ENCODE measurements around the gene GPRC6A.
"Not testable (repeated sequence)": the region's sequence is repeated elsewhere in the genome, so short reads cannot be mapped to it uniquely, and the experiment has no call there.

GPRC6A gene

DNA sequence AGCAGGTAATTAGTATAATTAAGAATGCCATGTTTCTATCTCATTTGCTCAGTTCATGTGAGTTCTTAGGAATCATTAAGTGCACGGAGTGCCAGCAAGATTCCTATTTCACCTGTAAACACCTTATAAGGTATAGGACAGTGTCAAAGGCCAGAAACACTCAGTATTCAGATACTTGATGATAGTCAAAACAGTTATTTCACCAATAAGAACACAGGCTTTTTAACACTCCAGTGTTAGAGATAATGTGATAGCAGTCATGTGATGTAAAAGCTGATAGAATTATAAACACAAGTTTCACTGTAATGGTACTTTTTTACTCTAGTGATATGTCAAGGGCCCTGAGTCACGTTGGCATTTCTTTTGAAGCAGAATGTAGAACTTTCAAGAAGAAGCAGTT is at the start of gene GPRC6A:
Gene GPRC6A, minus strand, starts transcription at position 101 of the 400 bp plus-strand sequence. Its CDS starts 70 bp downstream, at position 31.
- DNase-seq, result no peak

DNA sequence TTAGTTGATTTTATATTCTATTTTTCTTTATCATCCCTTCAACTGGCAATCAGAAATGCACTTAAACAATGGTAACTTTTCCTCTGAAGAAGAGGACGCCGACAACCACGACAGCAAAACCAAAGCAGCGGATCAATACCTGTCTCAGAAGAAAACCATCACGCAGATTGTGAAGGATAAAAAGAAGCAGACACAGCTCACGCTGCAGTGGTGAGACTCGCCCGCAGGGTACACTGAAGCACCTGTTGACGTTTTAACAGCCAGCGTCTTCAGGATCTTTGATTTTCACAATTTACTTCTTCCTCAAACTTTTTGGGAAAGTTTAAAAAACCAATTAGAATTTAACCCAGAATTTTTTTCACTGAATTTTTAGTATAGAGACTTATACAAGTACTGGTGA is 48.9 kb upstream of the GPRC6A start:
- DNase-seq, result no peak

DNA sequence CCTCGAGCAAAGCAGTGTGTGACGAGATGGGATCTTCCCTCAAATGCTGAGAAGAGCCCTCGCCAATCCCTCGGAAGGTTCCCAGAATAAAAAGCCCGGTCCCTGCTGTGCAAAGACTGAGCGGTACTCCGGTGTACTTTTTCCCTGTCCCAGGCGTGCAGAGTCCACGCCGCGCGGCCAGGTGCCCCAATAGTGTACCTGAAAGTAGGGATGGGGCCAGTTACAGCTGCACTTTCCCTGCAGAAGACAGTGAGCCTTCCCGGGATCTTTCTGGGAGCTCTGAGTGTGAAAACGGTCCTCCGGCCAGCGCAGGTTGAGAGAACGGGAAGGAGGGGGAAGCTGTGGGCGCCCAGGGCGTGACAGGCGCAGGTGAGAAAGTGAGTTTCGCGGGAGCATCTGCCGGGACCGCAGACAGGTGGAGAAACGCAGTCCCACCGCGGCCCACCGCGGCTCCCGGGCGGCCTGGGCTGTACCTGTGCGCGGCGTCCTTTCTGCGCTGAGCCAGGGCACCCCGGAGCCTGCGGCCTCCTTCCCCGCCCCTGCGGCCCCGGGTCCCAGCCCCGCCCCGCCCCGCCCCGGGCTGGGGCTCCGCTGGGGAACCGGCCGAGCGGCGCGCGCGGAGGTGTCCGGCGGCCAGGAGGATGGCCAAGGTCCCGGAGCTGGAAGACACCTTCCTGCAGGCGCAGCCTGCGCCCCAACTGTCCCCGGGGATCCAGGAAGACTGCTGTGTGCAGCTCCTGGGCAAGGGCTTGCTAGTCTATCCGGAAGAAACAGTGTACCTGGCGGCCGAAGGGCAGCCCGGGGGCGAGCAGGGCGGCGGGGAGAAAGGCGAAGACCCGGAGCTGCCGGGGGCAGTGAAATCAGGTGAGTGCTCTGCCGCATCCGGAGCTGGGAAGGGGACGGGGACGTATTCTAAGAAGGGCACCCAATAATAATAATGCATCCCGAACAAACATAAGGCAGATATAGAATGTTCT is 48.0 kb upstream of the GPRC6A start, which contains the start of gene RFX6:
Gene RFX6, plus strand, starts transcription at position 608 of the 977 bp plus-strand sequence. Its CDS starts 34 bp downstream, at position 642.
- no peak for DNase-seq

DNA sequence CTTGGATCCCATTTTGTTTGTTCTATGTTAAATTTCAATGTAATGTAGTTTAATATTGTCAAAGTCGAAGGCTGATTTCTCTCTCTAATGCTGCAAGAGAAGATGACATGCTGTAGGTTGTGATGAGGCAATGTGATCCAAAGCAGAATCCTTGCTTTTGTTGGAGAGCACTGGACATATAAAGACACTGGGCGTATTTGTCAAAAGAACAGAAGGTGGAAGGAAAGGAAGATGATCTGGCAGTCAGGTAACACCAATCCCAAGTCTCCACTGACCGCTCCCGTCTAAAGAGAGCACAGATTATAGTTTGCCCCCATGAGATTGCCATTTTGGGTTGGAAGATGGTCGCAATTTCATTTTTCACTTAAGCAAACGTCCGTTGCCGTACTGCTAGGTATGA is 47.2 kb upstream of the GPRC6A start:
- no peak for DNase-seq

DNA sequence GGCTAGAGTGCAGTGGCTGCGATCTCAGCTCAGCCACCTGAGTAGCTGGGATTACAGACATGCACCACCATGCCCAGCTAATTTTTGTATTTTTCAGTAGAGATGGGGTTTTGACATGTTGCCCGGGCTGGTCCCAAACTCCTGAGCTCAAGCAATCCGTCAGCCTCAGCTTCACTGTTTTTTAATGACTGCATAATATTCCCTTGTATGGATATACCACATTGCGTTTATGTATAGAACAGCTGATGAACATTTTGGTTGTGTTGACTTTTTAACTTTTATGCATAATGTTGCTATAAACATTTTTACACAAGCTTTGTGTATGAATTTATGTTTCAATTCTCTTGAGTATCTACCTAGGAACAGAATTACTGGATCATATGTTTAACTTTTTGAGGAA is 43.9 kb upstream of the GPRC6A start:
- no peak for DNase-seq

DNA sequence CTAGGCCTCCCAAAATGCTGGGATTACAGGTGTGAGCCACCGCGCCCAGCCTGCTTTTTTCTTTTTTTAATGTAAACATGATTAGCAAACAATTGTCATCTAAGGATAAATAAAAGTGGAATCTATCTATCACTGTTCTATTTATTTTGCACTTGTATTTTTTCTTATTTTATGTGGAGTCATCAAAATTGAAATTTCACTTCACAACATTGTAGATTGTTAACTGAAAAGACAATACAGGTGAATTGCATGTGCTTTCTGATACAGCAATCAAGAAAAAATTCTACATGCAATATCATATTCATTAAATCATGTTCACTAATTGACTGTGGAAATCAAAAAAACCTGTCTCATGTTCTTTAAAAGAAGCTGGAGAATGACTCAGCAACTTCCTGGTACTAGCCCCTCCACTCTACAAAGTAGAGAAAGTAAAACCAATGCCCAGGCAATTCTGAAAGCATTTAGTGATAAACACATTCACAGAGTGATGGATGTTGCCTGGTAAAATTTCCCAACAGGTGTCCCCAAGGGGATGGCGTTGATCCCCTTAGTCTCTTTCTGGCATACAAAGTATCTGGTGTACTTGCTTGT is 37.5 kb upstream of the GPRC6A start:
- no peak for DNase-seq

DNA sequence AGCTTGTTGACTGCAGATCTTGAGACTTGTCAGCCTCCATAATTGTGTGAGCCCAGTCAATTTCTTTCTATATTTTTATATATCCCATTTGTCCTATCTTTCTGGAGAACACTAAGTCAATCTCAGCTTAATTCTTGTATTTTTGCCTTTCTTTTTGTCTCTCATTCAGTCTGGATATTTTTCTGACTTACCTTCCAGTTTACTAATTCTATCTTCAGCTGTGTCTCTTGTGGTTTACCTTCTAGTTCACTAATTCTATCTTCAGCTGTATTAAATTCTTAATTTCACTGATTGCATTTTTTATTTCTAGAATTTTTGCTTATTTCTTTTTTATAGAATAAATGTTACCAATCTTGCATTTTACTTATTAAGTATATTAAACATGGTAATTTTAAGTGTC is 30.4 kb upstream of the GPRC6A start:
- no peak for DNase-seq

DNA sequence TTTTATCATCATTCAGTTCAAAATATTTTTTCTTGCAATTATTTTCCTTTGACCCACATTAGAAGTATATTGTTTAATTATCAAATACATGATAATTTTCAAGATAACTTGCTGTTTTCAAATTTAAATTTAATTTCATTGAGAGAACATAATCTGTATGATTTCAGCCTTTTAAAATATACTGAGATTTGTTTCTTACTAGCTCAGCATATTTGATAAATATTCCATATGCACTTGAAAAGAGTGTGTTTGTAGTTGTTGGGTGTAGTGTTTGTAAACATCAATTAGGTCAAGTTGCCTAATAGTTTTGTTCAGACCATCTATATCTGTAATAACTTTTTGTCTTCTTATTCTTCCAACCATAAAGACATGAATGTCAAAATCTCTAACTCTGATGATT is 29.2 kb upstream of the GPRC6A start:
- no peak for DNase-seq

GRCh38 chr6:116847227-116847626 is 18.3 kb upstream of the GPRC6A start:
- DNase-seq, result no peak

- no peak for DNase-seq
Observed at GRCh38 chr6:116842459-116842858, 13.6 kb upstream of the GPRC6A start.

- no peak for DNase-seq
Observed at GRCh38 chr6:116840091-116840490, 11.2 kb upstream of the GPRC6A start.

DNA sequence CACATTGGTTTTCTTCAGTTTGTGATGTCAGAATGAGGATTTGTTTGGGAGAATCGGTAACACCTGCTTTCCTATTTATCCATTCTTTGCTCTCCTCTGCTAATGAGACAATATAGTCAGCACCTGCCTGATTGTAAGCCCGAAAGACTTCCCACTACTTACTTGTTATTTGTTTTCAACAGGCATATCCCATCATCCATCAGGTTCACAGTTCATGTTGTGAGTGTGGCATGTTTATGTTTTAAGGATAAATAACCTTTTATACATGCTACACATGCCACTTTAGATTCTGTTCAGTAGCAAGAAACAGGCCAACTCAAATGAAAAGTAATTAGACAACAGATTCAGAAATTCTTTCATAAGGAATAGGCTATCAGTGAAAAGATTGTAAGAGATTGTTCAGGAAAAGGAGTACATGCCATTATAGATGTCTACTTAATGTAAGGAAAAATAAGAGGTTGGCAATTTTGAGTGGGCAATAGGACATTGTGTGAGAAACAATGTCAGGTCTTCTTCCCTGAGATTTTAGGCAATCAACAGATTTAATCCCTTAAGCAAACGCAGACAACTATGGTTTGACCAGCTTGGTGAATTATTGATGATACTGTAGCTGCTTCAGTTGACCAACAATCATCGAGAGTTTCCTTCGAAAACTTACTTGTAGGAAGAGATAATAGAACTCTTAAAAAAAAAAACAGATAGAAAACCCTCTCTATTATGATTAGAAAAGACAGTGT is 7.9 kb upstream of the GPRC6A start:
- DNase-seq, result no peak

GRCh38 chr6:116834526-116834925 is 5.6 kb upstream of the GPRC6A start:
- DNase-seq, result not testable (repeated sequence)

GRCh38 chr6:116827561-116828240 is 1.2 kb downstream of the GPRC6A start:
- no peak for DNase-seq

DNA sequence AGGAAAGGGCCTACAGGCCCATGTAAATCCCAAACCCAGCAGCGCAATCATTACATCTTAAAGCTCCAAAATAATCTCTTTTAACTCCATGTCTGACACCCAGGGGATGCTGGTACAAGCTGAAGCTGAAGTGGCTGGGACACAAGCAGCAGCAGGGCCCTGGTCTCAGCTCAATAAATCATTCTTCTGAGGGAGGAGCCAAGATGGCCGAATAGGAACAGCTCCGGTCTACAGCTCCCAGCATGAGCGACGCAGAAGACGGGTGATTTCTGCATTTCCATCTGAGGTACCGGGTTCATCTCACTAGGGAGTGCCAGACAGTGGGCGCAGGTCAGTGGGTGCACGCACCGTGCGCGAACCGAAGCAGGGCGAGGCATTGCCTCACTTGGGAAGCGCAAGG is 12.5 kb downstream of the GPRC6A start:
- not testable (repeated sequence) for DNase-seq

- DNase-seq, result no peak
Observed at GRCh38 chr6:116812051-116812650, 16.7 kb downstream of the GPRC6A start.

DNA sequence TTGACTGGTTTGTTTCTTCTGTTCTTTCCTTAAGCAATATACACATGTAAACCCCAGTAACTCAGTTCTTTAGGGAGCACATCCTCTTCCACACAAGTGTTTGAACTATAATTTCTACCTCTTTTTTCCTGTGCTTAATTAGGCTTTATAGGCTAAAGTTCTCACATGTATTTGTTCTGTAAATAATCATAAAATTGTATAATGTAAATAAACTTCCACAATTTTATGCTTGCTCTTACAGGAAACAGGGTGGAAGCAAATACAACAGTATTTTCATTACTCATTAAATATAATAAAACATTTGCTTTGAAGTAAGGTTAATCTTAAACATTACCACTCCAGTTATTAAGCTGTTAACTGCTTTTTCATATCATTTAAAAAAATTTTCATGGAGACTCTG is 26.9 kb downstream of the GPRC6A start:
- no peak for DNase-seq

DNA sequence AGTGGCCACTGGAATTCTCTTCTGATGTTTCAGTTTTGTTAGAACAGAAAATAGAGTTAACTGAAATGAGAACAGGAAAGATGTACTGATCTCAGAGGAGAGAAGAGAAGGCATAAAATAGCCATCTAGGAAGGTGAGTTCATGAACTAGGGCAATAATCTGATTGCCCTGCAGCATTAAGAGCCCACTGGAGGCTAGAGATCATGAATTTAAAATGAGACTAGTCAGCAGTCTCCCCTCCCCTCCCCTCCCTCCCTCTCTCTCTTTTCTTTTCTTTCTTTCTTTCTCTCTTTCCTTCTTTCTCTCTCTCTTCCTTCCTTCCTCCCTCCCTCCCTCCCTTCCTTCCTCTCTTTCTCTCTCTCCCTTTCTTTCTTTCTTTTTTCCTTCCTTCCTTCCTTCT is 28.9 kb downstream of the GPRC6A start:
- DNase-seq, result no peak

GRCh38 chr6:116797585-116797984 is 31.3 kb downstream of the GPRC6A start:
- no peak for DNase-seq

- DNase-seq, result no peak
Observed at GRCh38 chr6:116793224-116793623, 35.7 kb downstream of the GPRC6A start.

DNA sequence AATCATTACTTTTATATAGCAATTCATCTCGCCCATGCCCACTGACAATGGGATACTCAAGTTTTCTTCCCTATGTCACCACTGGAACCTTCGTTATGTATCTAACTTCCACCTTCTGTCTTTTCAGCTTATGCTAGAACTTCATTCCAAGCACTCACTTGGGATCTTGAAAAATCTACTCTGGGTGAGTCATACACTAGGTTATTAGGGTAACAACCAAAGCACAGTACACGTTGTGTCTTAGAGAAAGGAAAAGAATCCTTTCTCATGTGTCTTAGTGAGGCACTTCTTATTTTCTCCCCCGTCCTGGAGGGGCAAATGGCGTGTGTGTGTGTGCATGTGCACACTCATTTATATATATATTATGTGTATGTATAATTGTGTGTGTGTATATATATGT is 45.0 kb downstream of the GPRC6A start:
- DNase-seq, result no peak

- DNase-seq, result no peak
Observed at GRCh38 chr6:116779573-116780164, 49.2 kb downstream of the GPRC6A start.

Data from stimulated activated CD4-positive, alpha-beta T cell treated with anti-CD3 and anti-CD28 coated beads, Interleukin-4, amount 100 ng/mL, for 4 hours (primary cell).